Uterus (tissue), 4 donors: ENCODE measurements around the gene UBE2L5. TPM values are rescaled to one million over a fixed set of nuclear protein-coding genes. Genes with fewer than 3 reads are reported as not detected.

ENCODE experiments used
- DNase-seq, 2 donors: peaks; one replicate each; pipeline ENCODE4 v3.0.0-alpha.2; 2019 to 2020
- H3K27ac ChIP-seq, 2 donors: fragments of 200-600 bp; sonication (generic); 1 replicate in 1 of 2; 2 replicates in 1 of 2; pipeline ENCODE4 v1.5.1; 2016 to 2018
- H3K27me3 ChIP-seq, 2 donors: fragments of 200-600 bp; sonication (generic); one replicate each; pipeline ENCODE4 v1.5.1; 2018 to 2019; ENCODE audit warnings: control low read depth in 1 of 2
- H3K36me3 ChIP-seq, 2 donors: fragments of 200-600 bp; sonication (generic); one replicate each; pipeline ENCODE4 v1.5.1; 2019; ENCODE audit warnings: control low read depth in 1 of 2
- H3K4me1 ChIP-seq, 2 donors: fragments of 200-600 bp; sonication (generic); one replicate each; pipeline ENCODE4 v1.5.1; 2018 to 2019; ENCODE audit warnings: control low read depth in 1 of 2
- H3K4me3 ChIP-seq, 2 donors: fragments of 200-600 bp; sonication (generic); 1 replicate in 1 of 2; 2 replicates in 1 of 2; pipeline ENCODE4 v1.5.1; 2018 to 2019; ENCODE audit warnings: mild to moderate bottlenecking in 1 of 2
- H3K9me3 ChIP-seq, 2 donors: fragments of 200-600 bp; sonication (generic); one replicate each; pipeline ENCODE4 v1.5.1; 2019; ENCODE audit warnings: control low read depth in 1 of 2
- POLR2A ChIP-seq, 2 donors: fragments of 450-650 bp; IDR thresholded peaks; one replicate each; pipeline ENCODE4 v1.6.1; 2016; ENCODE audit warnings: antibody characterized with exemption in 2 of 2, mild to moderate bottlenecking in 1 of 2, moderate library complexity in 1 of 2
- intact Hi-C: fragments of 100-400 bp; cut with DNase I; formaldehyde crosslinking; loops from one replicate; pipeline ENCODE4 v1.15.1; 2023; ENCODE audit warnings: low total_unique reads
- total RNA-seq, 4 donors: library from RNA; depleted of rRNA in 3 of 4; stranded (reverse); fragments of >200 nt in 3 of 4; gene quantifications; one replicate each; pipeline versions ENCODE4 v1.1.0 to v1.2.4, GENCODE V29; 2014 to 2023
- TF ChIP-seq, protein P1 (sequence below), 4 experiments: fragments of 200-600 bp in 2 of 4; fragments of 450-650 bp in 2 of 4; sonication (generic) in 2 of 4; IDR thresholded peaks; one replicate each; pipeline ENCODE4 v1.5.1; 2016 to 2019; ENCODE audit warnings: antibody characterized with exemption in 4 of 4, mild to moderate bottlenecking in 2 of 4, moderate library complexity in 1 of 4
- donor health status: DM: yes; HTN: yes; CAD: no.

Gene UBE2L5
- total RNA-seq, 4 donors from 2014 or later, result 0.21 to 2.8 TPM; not detected in 2

- no peaks in the 10 kb centered on the region for H3K9me3 ChIP-seq
- TF ChIP-seq, protein P1, sequence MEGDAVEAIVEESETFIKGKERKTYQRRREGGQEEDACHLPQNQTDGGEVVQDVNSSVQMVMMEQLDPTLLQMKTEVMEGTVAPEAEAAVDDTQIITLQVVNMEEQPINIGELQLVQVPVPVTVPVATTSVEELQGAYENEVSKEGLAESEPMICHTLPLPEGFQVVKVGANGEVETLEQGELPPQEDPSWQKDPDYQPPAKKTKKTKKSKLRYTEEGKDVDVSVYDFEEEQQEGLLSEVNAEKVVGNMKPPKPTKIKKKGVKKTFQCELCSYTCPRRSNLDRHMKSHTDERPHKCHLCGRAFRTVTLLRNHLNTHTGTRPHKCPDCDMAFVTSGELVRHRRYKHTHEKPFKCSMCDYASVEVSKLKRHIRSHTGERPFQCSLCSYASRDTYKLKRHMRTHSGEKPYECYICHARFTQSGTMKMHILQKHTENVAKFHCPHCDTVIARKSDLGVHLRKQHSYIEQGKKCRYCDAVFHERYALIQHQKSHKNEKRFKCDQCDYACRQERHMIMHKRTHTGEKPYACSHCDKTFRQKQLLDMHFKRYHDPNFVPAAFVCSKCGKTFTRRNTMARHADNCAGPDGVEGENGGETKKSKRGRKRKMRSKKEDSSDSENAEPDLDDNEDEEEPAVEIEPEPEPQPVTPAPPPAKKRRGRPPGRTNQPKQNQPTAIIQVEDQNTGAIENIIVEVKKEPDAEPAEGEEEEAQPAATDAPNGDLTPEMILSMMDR (IDR thresholded peaks at IDR 0.05), result no peak
- no peak for TF ChIP-seq POLR2A (IDR thresholded peaks at IDR 0.05)
- no peaks in the 10 kb centered on the region for H3K27me3 ChIP-seq
- no peak overlapping the region for H3K4me3 ChIP-seq
- intact Hi-C loops, result no loop called here
- no peaks in the 10 kb centered on the region for H3K36me3 ChIP-seq
- H3K4me1 ChIP-seq, result peaks cover 0 to 4% of the 10 kb centered on the region in 2 donors
- DNase-seq, result no peak
- peak overlapping the region; percentile 81 to 88 for H3K27ac ChIP-seq
Measured at GRCh38 chr13:30429235-30429634, 6.9 kb downstream of the UBE2L5 start.

GRCh38 chr13:30429721-30430694 lies 7.7 kb downstream of the UBE2L5 start:
- Histone ChIP-seq H3K27me3 (no peaks in the 10 kb centered on the region), H3K9me3 (no peaks in the 10 kb centered on the region), H3K4me1 (peaks cover 0 to 4% of the 10 kb centered on the region in 2 donors), H3K27ac (peak overlapping the region; percentile 81 to 88), H3K4me3 (no peak overlapping the region), H3K36me3 (no peaks in the 10 kb centered on the region)
- TF ChIP-seq POLR2A (IDR thresholded peaks at IDR 0.05), result no peak
- TF ChIP-seq, protein P1 (IDR thresholded peaks at IDR 0.05), result peak in 2 of 4 experiments; percentile 4 to 6
- intact Hi-C loops, result no loop called here
- DNase-seq, result peak in 1 of 2 donors; percentile 65

GRCh38 chr13:30431269-30431940 lies 9.1 kb downstream of the UBE2L5 start:
- H3K36me3 ChIP-seq, result no peaks in the 10 kb centered on the region
- intact Hi-C loops, result no loop called here
- no peak for DNase-seq
- TF ChIP-seq, protein P1 (IDR thresholded peaks at IDR 0.05), result no peak
- no peak for TF ChIP-seq POLR2A (IDR thresholded peaks at IDR 0.05)
- no peaks in the 10 kb centered on the region for H3K27me3 ChIP-seq
- peak overlapping the region; percentile 81 to 88 for H3K27ac ChIP-seq
- H3K4me3 ChIP-seq, result no peak overlapping the region
- no peaks in the 10 kb centered on the region for H3K9me3 ChIP-seq
- peaks cover 0 to 4% of the 10 kb centered on the region in 2 donors for H3K4me1 ChIP-seq

- Histone ChIP-seq H3K4me3 (no peak overlapping the region), H3K4me1 (no peaks in the 10 kb centered on the region), H3K27me3 (no peaks in the 10 kb centered on the region), H3K27ac (no peak overlapping the region), H3K9me3 (no peaks in the 10 kb centered on the region), H3K36me3 (no peaks in the 10 kb centered on the region)
- TF ChIP-seq POLR2A (IDR thresholded peaks at IDR 0.05), result no peak
- TF ChIP-seq, protein P1 (IDR thresholded peaks at IDR 0.05), result no peak
- intact Hi-C loops, result no loop called here
- DNase-seq, result no peak
Measured at GRCh38 chr13:30435911-30436451, 13.7 kb downstream of the UBE2L5 start.
